ENCODE measurements around the gene DDX52.

Gene DDX52

DNA sequence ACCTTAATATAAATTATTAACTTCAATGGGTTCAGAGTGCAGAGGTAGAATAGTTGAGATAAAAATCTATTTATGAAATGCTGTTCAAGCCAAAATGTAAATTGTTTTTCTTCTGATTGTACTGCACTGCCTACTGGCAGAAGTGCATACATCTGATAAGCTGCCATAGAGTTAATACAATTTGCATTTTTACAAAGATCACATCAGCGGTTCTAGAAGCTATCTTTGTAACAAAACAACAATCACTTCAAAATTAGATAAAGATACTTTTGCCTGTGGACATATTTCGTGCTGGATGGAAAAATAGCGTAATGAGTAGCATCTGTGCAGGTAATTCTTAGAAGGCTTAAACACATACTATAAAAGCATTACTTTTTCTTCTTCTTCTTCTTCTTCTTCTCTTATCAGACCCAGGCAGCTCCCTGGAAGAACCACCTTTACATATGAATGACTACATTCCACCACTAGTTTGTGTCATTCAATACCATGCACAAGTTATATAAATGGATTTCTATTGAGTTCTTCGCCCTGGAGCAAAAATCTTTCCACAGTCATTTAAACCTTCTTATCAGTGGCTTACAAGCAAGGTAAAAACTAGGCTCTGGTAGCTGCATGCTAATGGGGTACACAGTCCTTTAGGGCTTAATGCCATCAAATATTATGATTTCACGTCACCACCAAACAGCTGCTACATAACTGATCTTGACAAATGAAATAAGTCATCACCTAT, 81.1 kb downstream of the DDX52 start:
- no peaks in the 10 kb centered on the region for H3K27me3 ChIP-seq (ENCODE audit: insufficient read depth, low read depth)
- H3K36me3 ChIP-seq (ENCODE audit: insufficient read depth): no peaks in the 10 kb centered on the region
- H3K9ac ChIP-seq: no peak overlapping the region
- no peaks in the 10 kb centered on the region for H3K4me1 ChIP-seq (ENCODE audit: low read depth, poor library complexity, severe bottlenecking)
- H2AFZ ChIP-seq (ENCODE audit: low read depth): no peak overlapping the region
- TF ChIP-seq CTCF (conservative IDR thresholded peaks at IDR 0.05; ENCODE audit: low read depth, low read length): no peak
- H4K20me1 ChIP-seq (ENCODE audit: insufficient read depth): no peaks in the 10 kb centered on the region
- H3K79me2 ChIP-seq (ENCODE audit: insufficient read depth, low read depth): no peaks in the 10 kb centered on the region
- no peak overlapping the region for H3K4me2 ChIP-seq
- H3K27ac ChIP-seq: no peak overlapping the region
- H3K4me3 ChIP-seq (IDR thresholded peaks at IDR 0.05; ENCODE audit: insufficient read depth, low read depth, low read length): no peak overlapping the region
